Gastrocnemius medialis (tissue), 4 donors: Measurements from ENCODE around the gene TMEM115.

Experiments
- CTCF ChIP-seq, 5 experiments: fragments of 450-650 bp in 3 of 5; fragments of 200-600 bp in 2 of 5; sonication (generic) in 2 of 5; IDR thresholded peaks in 4 of 5; conservative IDR thresholded peaks in 1 of 5; 1 replicate in 4 of 5; 2 replicates in 1 of 5; pipeline ENCODE4 v1.5.1; 2016 to 2019; ENCODE audit warnings: antibody characterized with exemption in 5 of 5, mild to moderate bottlenecking in 3 of 5, moderate library complexity in 3 of 5
- POLR2A ChIP-seq, 2 donors: fragments of 450-650 bp; IDR thresholded peaks; one replicate each; pipeline ENCODE4 v1.6.1; 2017; ENCODE audit warnings: antibody characterized with exemption in 2 of 2, mild to moderate bottlenecking in 2 of 2, moderate library complexity in 2 of 2

DNA sequence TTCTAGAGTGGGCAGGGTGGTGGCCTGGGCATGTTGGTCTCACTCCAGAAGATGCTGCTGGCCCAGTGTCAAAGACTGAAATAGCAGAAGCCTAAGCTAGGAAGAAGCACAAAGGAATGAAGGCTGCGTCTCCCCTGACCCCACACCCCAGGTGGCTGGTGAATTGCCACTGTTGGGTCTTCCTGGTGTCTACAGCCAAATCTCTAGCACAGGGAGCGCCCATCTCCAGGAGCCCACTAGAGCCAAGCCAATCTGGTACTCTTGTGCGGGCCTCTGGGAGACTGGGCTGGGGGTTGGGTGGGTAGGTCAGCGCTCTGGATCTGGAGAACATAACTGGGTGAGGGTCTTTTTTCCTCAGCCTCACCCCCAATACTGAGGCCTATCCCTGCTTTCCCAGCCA is 32.2 kb downstream of the TMEM115 start:
- TF ChIP-seq POLR2A (IDR thresholded peaks at IDR 0.05) (no peak), CTCF (IDR thresholded peaks at IDR 0.05 in 4 of 5, conservative IDR thresholded peaks at IDR 0.05 in 1 of 5) (no peak)
